Astrocyte of the cerebellum (primary cell): ENCODE measurements around the gene CEP83.
A peak's percentile ranks its signal among the peaks of the same experiment; 100 is the strongest.

ENCODE experiments used
- DNase-seq: peaks from one replicate; pipeline ENCODE4 v3.0.0-alpha.2; 2011; ENCODE audit warnings: low read depth
- H3K4me3 ChIP-seq: 2 replicates; pipeline ENCODE4 v1.5.1; 2011; ENCODE audit warnings: mild to moderate bottlenecking, low read depth, low read length, moderate library complexity
- CTCF ChIP-seq: IDR thresholded peaks from 2 replicates; pipeline ENCODE4 v1.5.1; 2012; ENCODE audit warnings: low read length, low read depth, moderate library complexity, mild to moderate bottlenecking; ENCODE audit errors: missing control alignments
- in situ Hi-C: cut with HindIII; loops from 2 replicates; pipeline ENCODE4 v1.10.0; 2017; ENCODE audit warnings: low sequenced_read_pairs

Gene CEP83

GRCh38 chr12:94262228-94263010 is 197.2 kb downstream of the CEP83 start:
- peak overlapping the region; percentile 31 for H3K4me3 ChIP-seq
- no peak for TF ChIP-seq CTCF
- in situ Hi-C loops = no loop called here
- DNase-seq = peak; percentile 72

GRCh38 chr12:94261786-94262185 is 197.9 kb downstream of the CEP83 start:
- TF ChIP-seq CTCF = no peak
- no peak overlapping the region for H3K4me3 ChIP-seq
- DNase-seq = no peak
- in situ Hi-C loops = no loop called here

- in situ Hi-C loops = no loop called here
- TF ChIP-seq CTCF = no peak
- no peak overlapping the region for H3K4me3 ChIP-seq
- no peak for DNase-seq
Measured at GRCh38 chr12:94261119-94261518, 198.5 kb downstream of the CEP83 start.

GRCh38 chr12:94260717-94261116 is 198.9 kb downstream of the CEP83 start:
- no peak for TF ChIP-seq CTCF
- no peak for DNase-seq

GRCh38 chr12:94260017-94260416 is 199.7 kb downstream of the CEP83 start:
- H3K4me3 ChIP-seq = no peak overlapping the region
- in situ Hi-C loops = no loop called here
- DNase-seq = no peak
- TF ChIP-seq CTCF = no peak

More at GRCh38 chr12:94260717-94261116, 198.9 kb downstream of the CEP83 start:
- in situ Hi-C loops = no loop called here
- H3K4me3 ChIP-seq = no peak overlapping the region

GRCh38 chr12:94258593-94258992 is 201.1 kb downstream of the CEP83 start:
- in situ Hi-C loops = no loop called here
- no peak for TF ChIP-seq CTCF
- no peak for DNase-seq

More at GRCh38 chr12:94258593-94258992, 201.1 kb downstream of the CEP83 start:
- no peak overlapping the region for H3K4me3 ChIP-seq
